Large intestine (tissue), 3 donors: Measurements from ENCODE around the gene RPL6. TPM values are rescaled to one million over a fixed set of nuclear protein-coding genes. Genes with fewer than 3 reads are reported as not detected.
"Not testable (repeated sequence)": the region's sequence is repeated elsewhere in the genome, so short reads cannot be mapped to it uniquely, and the experiment has no call there.

Experiments used
- DNase-seq, 2 donors: peaks; one replicate each; pipeline versions ENCODE4 v3.0.0 to v3.0.0-alpha.2; 2013
- H3K27ac ChIP-seq: one replicate; pipeline ENCODE4 v1.5.1; 2013; ENCODE audit warnings: low read length
- H3K27me3 ChIP-seq: 2 replicates; pipeline ENCODE4 v1.6.1; 2013; ENCODE audit warnings: low read length; ENCODE audit not compliant: control insufficient read depth, insufficient read depth
- H3K36me3 ChIP-seq: 2 replicates; pipeline ENCODE4 v1.6.1; 2013; ENCODE audit warnings: low read length; ENCODE audit not compliant: control insufficient read depth, insufficient read depth
- H3K4me1 ChIP-seq: one replicate; pipeline ENCODE4 v1.6.1; 2013; ENCODE audit warnings: low read length; ENCODE audit not compliant: control insufficient read depth, insufficient read depth
- H3K4me3 ChIP-seq: one replicate; pipeline ENCODE4 v1.5.1; 2013; ENCODE audit warnings: low read length
- H3K9me3 ChIP-seq: one replicate; pipeline ENCODE4 v1.6.1; 2013; ENCODE audit warnings: mild to moderate bottlenecking, low read depth, low read length, moderate library complexity; ENCODE audit not compliant: control insufficient read depth
- WGBS: methylation state at CpG from one replicate; pipeline ENCODE4 v1.1.5; 2013; ENCODE audit warnings: low lambda C conversion rate; ENCODE audit not compliant: insufficient coverage; 5-methylcytosine and 5-hydroxymethylcytosine counted together
- polyA plus RNA-seq: library from polyadenylated mRNA; unstranded; fragments of 120-200 nt; gene quantifications from one replicate; pipeline ENCODE4 v1.2.1, GENCODE V29; 2013

Gene RPL6
- polyA plus RNA-seq, 1 donor = 2,028 TPM

GRCh38 chr12:112446008-112446725 is 36.8 kb upstream of the RPL6 start:
- H3K4me1 ChIP-seq = no peaks in the 10 kb centered on the region
- H3K36me3 ChIP-seq = peaks cover 28% of the 10 kb centered on the region
- WGBS = no CpG with 5 or more reads among the region's 3 CpGs
- H3K9me3 ChIP-seq = no peaks in the 10 kb centered on the region
- H3K27me3 ChIP-seq = no peaks in the 10 kb centered on the region
- H3K4me3 ChIP-seq = no peak overlapping the region
- H3K27ac ChIP-seq = no peak overlapping the region
- no peak for DNase-seq

- no peaks in the 10 kb centered on the region for H3K9me3 ChIP-seq
- no peak overlapping the region for H3K4me3 ChIP-seq
- WGBS = no CpG with 5 or more reads among the region's 4 CpGs
- H3K36me3 ChIP-seq = peaks cover 15% of the 10 kb centered on the region
- H3K27me3 ChIP-seq = no peaks in the 10 kb centered on the region
- H3K4me1 ChIP-seq = no peaks in the 10 kb centered on the region
- no peak overlapping the region for H3K27ac ChIP-seq
- DNase-seq = no peak
Observed at GRCh38 chr12:112443916-112444315, 34.5 kb upstream of the RPL6 start.

GRCh38 chr12:112440653-112441052 is 31.2 kb upstream of the RPL6 start:
- WGBS = 100% methylated on average over 1 of the region's 9 CpGs
- not testable (repeated sequence) for H3K27ac ChIP-seq, H3K4me1 ChIP-seq, H3K9me3 ChIP-seq, DNase-seq, H3K36me3 ChIP-seq, H3K4me3 ChIP-seq, H3K27me3 ChIP-seq

- Histone ChIP-seq H3K4me3 (no peak overlapping the region), H3K4me1 (no peaks in the 10 kb centered on the region), H3K9me3 (no peaks in the 10 kb centered on the region), H3K36me3 (no peaks in the 10 kb centered on the region), H3K27ac (no peak overlapping the region), H3K27me3 (no peaks in the 10 kb centered on the region)
- no peak for DNase-seq
Observed at GRCh38 chr12:112439769-112440168, 30.4 kb upstream of the RPL6 start.

GRCh38 chr12:112438645-112439044 is 29.2 kb upstream of the RPL6 start:
- not testable (repeated sequence) for H3K4me3 ChIP-seq, H3K27me3 ChIP-seq, H3K9me3 ChIP-seq, DNase-seq, H3K4me1 ChIP-seq, H3K27ac ChIP-seq, H3K36me3 ChIP-seq
- no CpG with 5 or more reads among the region's 1 CpG for WGBS

- DNase-seq = no peak
- Histone ChIP-seq H3K27ac (no peak overlapping the region), H3K36me3 (no peaks in the 10 kb centered on the region), H3K9me3 (no peaks in the 10 kb centered on the region), H3K4me3 (no peak overlapping the region), H3K27me3 (no peaks in the 10 kb centered on the region), H3K4me1 (no peaks in the 10 kb centered on the region)
- WGBS = no CpG with 5 or more reads among the region's 2 CpGs
Observed at GRCh38 chr12:112433551-112433950, 24.1 kb upstream of the RPL6 start.

- DNase-seq = no peak
- Histone ChIP-seq H3K27ac (no peak overlapping the region), H3K36me3 (no peaks in the 10 kb centered on the region), H3K4me1 (no peaks in the 10 kb centered on the region), H3K4me3 (no peak overlapping the region), H3K27me3 (no peaks in the 10 kb centered on the region), H3K9me3 (no peaks in the 10 kb centered on the region)
- WGBS = 100% methylated on average over 1 of the region's 3 CpGs
Observed at GRCh38 chr12:112431965-112432364, 22.6 kb upstream of the RPL6 start.

- Histone ChIP-seq H3K27ac (no peak overlapping the region), H3K4me3 (no peak overlapping the region), H3K9me3 (no peaks in the 10 kb centered on the region), H3K36me3 (no peaks in the 10 kb centered on the region), H3K27me3 (no peaks in the 10 kb centered on the region), H3K4me1 (no peaks in the 10 kb centered on the region)
- WGBS = no CpG with 5 or more reads among the region's 5 CpGs
- no peak for DNase-seq
Observed at GRCh38 chr12:112430929-112431328, 21.5 kb upstream of the RPL6 start.

- Histone ChIP-seq H3K4me1 (no peaks in the 10 kb centered on the region), H3K4me3 (no peak overlapping the region), H3K36me3 (no peaks in the 10 kb centered on the region), H3K27ac (no peak overlapping the region), H3K27me3 (no peaks in the 10 kb centered on the region), H3K9me3 (no peaks in the 10 kb centered on the region)
- DNase-seq = no peak
- WGBS = no CpG with 5 or more reads among the region's 2 CpGs
Observed at GRCh38 chr12:112427760-112428159, 18.4 kb upstream of the RPL6 start.

GRCh38 chr12:112425582-112426382 is 16.4 kb upstream of the RPL6 start:
- H3K36me3 ChIP-seq = no peaks in the 10 kb centered on the region

GRCh38 chr12:112424126-112424525 is 14.7 kb upstream of the RPL6 start:
- peaks cover 5% of the 10 kb centered on the region for H3K4me1 ChIP-seq
- H3K27me3 ChIP-seq = no peaks in the 10 kb centered on the region
- DNase-seq = no peak
- WGBS = 100% methylated on average over 1 of the region's 3 CpGs
- H3K27ac ChIP-seq = no peak overlapping the region
- no peak overlapping the region for H3K4me3 ChIP-seq
- H3K9me3 ChIP-seq = no peaks in the 10 kb centered on the region
- no peaks in the 10 kb centered on the region for H3K36me3 ChIP-seq

More at GRCh38 chr12:112425582-112426382, 16.4 kb upstream of the RPL6 start:
- WGBS = no CpG with 5 or more reads among the region's 7 CpGs
- Histone ChIP-seq H3K4me1 (no peaks in the 10 kb centered on the region), H3K27ac (no peak overlapping the region), H3K4me3 (no peak overlapping the region), H3K27me3 (no peaks in the 10 kb centered on the region), H3K9me3 (no peaks in the 10 kb centered on the region)
- no peak for DNase-seq
